ENCODE data around the gene EFCC1.

Gene EFCC1

GRCh38 chr3:129010310-129010956 is 9.3 kb downstream of the EFCC1 start:
- no peaks in the 10 kb centered on the region; the same call in 1 of the 2 replicates for H3K27me3 ChIP-seq (ENCODE audit: control insufficient read depth, low read length)
- no peak overlapping the region for H3K27ac ChIP-seq (ENCODE audit: low read depth, low read length)
- TF ChIP-seq EZH2phosphoT487 (IDR thresholded peaks at IDR 0.05; ENCODE audit: borderline replicate concordance, low read length), result no peak
- no peak for TF ChIP-seq CTCF (IDR thresholded peaks at IDR 0.05; ENCODE audit: low read depth, low read length, poor library complexity, severe bottlenecking)
- H3K4me1 ChIP-seq (ENCODE audit: control insufficient read depth, low read length), result peaks cover 7% of the 10 kb centered on the region
- H3K79me2 ChIP-seq (ENCODE audit: control insufficient read depth, low read length), result no peaks in the 10 kb centered on the region
- H3K9me2 ChIP-seq (replicated peaks; ENCODE audit: control insufficient read depth, low read length), result no peaks in the 10 kb centered on the region
- H3K4me3 ChIP-seq (ENCODE audit: low read length), result no peak overlapping the region
- no peaks in the 10 kb centered on the region for H3K9me3 ChIP-seq (ENCODE audit: control insufficient read depth, insufficient read depth, low read length)
- no peaks in the 10 kb centered on the region for H4K20me1 ChIP-seq (ENCODE audit: control insufficient read depth, insufficient read depth, low read depth, low read length)
- no peaks in the 10 kb centered on the region for H3K36me3 ChIP-seq (ENCODE audit: control insufficient read depth, low read length)
- H3K4me2 ChIP-seq (ENCODE audit: low read length), result no peak overlapping the region
- H3F3A ChIP-seq (ENCODE audit: control insufficient read depth, insufficient read depth), result no peaks in the 10 kb centered on the region

GRCh38 chr3:129013491-129013891 is 12.4 kb downstream of the EFCC1 start:
- no peaks in the 10 kb centered on the region for H3F3A ChIP-seq (ENCODE audit: control insufficient read depth, insufficient read depth)
- TF ChIP-seq CTCF (IDR thresholded peaks at IDR 0.05; ENCODE audit: low read depth, low read length, poor library complexity, severe bottlenecking), result no peak
- TF ChIP-seq EZH2phosphoT487 (IDR thresholded peaks at IDR 0.05; ENCODE audit: borderline replicate concordance, low read length), result no peak
- H3K27me3 ChIP-seq (ENCODE audit: control insufficient read depth, low read length), result no peaks in the 10 kb centered on the region
- H3K36me3 ChIP-seq (ENCODE audit: control insufficient read depth, low read length), result no peaks in the 10 kb centered on the region
- no peak overlapping the region for H3K4me3 ChIP-seq (ENCODE audit: low read length)
- no peak overlapping the region for H3K27ac ChIP-seq (ENCODE audit: low read depth, low read length)
- no peaks in the 10 kb centered on the region for H3K79me2 ChIP-seq (ENCODE audit: control insufficient read depth, low read length)
- H3K4me2 ChIP-seq (ENCODE audit: low read length), result no peak overlapping the region
- H4K20me1 ChIP-seq (ENCODE audit: control insufficient read depth, insufficient read depth, low read depth, low read length), result no peaks in the 10 kb centered on the region
- no peaks in the 10 kb centered on the region for H3K9me2 ChIP-seq (replicated peaks; ENCODE audit: control insufficient read depth, low read length)
- no peaks in the 10 kb centered on the region for H3K9me3 ChIP-seq (ENCODE audit: control insufficient read depth, insufficient read depth, low read length)
- peaks cover 30% of the 10 kb centered on the region for H3K4me1 ChIP-seq (ENCODE audit: control insufficient read depth, low read length)

GRCh38 chr3:129014148-129014547 is 13.0 kb downstream of the EFCC1 start:
- Histone ChIP-seq H3K27ac (ENCODE audit: low read depth, low read length) (no peak overlapping the region), H3K4me2 (ENCODE audit: low read length) (no peak overlapping the region), H3K79me2 (ENCODE audit: control insufficient read depth, low read length) (no peaks in the 10 kb centered on the region), H3K36me3 (ENCODE audit: control insufficient read depth, low read length) (no peaks in the 10 kb centered on the region), H3K4me1 (ENCODE audit: control insufficient read depth, low read length) (peaks cover 30% of the 10 kb centered on the region), H3K9me3 (ENCODE audit: control insufficient read depth, insufficient read depth, low read length) (no peaks in the 10 kb centered on the region), H4K20me1 (ENCODE audit: control insufficient read depth, insufficient read depth, low read depth, low read length) (no peaks in the 10 kb centered on the region), H3F3A (ENCODE audit: control insufficient read depth, insufficient read depth) (no peaks in the 10 kb centered on the region), H3K4me3 (ENCODE audit: low read length) (no peak overlapping the region), H3K9me2 (replicated peaks; ENCODE audit: control insufficient read depth, low read length) (no peaks in the 10 kb centered on the region), H3K27me3 (ENCODE audit: control insufficient read depth, low read length) (no peaks in the 10 kb centered on the region)
- no peak for TF ChIP-seq CTCF (IDR thresholded peaks at IDR 0.05; ENCODE audit: low read depth, low read length, poor library complexity, severe bottlenecking)
- TF ChIP-seq EZH2phosphoT487 (IDR thresholded peaks at IDR 0.05; ENCODE audit: borderline replicate concordance, low read length), result no peak
